HG03354 (cell line): Measurements from ENCODE around the gene MEIS2.
A peak's percentile ranks its signal among the peaks of the same experiment; 100 is the strongest.

Source experiments
- ATAC-seq: cut with Tn5 transposase; IDR thresholded peaks from one replicate; pipeline ENCODE4 v1.9.1; 2021; ENCODE audit warnings: mild to moderate bottlenecking; ENCODE audit not compliant: unreplicated experiment, poor library complexity, severe bottlenecking

Gene MEIS2

GRCh38 chr15:37100109-37100965 lies at the start of gene MEIS2:
Gene MEIS2 (minus strand): TSS chr15:37100549. CDS start chr15:37099466, 1,083 bp downstream.
- ATAC-seq, result peak; percentile 36

- no peak for ATAC-seq
Measured at GRCh38 chr15:37149146-37149545, 48.8 kb upstream of the MEIS2 start.

- no peak for ATAC-seq
Measured at GRCh38 chr15:37148714-37149113, 48.4 kb upstream of the MEIS2 start.

- no peak for ATAC-seq
Measured at GRCh38 chr15:37143351-37143750, 43.0 kb upstream of the MEIS2 start.

GRCh38 chr15:37142371-37142770 lies 42.0 kb upstream of the MEIS2 start:
- ATAC-seq, result no peak

GRCh38 chr15:37140531-37141058 lies 40.2 kb upstream of the MEIS2 start:
- no peak for ATAC-seq

- no peak for ATAC-seq
Measured at GRCh38 chr15:37138591-37139215, 38.4 kb upstream of the MEIS2 start.

GRCh38 chr15:37137221-37137620 lies 36.9 kb upstream of the MEIS2 start:
- no peak for ATAC-seq

GRCh38 chr15:37136666-37137065 lies 36.3 kb upstream of the MEIS2 start:
- ATAC-seq, result no peak

- ATAC-seq, result peak; percentile 92
Measured at GRCh38 chr15:37135225-37135624, 34.9 kb upstream of the MEIS2 start.

GRCh38 chr15:37134699-37135131 lies 34.4 kb upstream of the MEIS2 start:
- ATAC-seq, result peak; percentile 64

GRCh38 chr15:37134244-37134643 lies 33.9 kb upstream of the MEIS2 start:
- ATAC-seq, result no peak

GRCh38 chr15:37133602-37134001 lies 33.3 kb upstream of the MEIS2 start:
- ATAC-seq, result no peak

GRCh38 chr15:37132826-37133417 lies 32.6 kb upstream of the MEIS2 start:
- ATAC-seq, result no peak

- no peak for ATAC-seq
Measured at GRCh38 chr15:37131621-37132020, 31.3 kb upstream of the MEIS2 start.

- no peak for ATAC-seq
Measured at GRCh38 chr15:37130356-37130755, 30.0 kb upstream of the MEIS2 start.

GRCh38 chr15:37125143-37125542 lies 24.8 kb upstream of the MEIS2 start:
- ATAC-seq, result no peak

GRCh38 chr15:37124331-37124730 lies 24.0 kb upstream of the MEIS2 start:
- no peak for ATAC-seq

GRCh38 chr15:37122703-37123102 lies 22.4 kb upstream of the MEIS2 start:
- ATAC-seq, result no peak

GRCh38 chr15:37121492-37121891 lies 21.1 kb upstream of the MEIS2 start:
- no peak for ATAC-seq

GRCh38 chr15:37117030-37117429 lies 16.7 kb upstream of the MEIS2 start:
- ATAC-seq, result no peak
